ENCODE results near the gene SLC29A1. TPM values are rescaled to one million over a fixed set of nuclear protein-coding genes. Genes with fewer than 3 reads are reported as not detected.

Gene SLC29A1
- total RNA-seq, 1 donor from 2014 or later = 159 TPM

DNA sequence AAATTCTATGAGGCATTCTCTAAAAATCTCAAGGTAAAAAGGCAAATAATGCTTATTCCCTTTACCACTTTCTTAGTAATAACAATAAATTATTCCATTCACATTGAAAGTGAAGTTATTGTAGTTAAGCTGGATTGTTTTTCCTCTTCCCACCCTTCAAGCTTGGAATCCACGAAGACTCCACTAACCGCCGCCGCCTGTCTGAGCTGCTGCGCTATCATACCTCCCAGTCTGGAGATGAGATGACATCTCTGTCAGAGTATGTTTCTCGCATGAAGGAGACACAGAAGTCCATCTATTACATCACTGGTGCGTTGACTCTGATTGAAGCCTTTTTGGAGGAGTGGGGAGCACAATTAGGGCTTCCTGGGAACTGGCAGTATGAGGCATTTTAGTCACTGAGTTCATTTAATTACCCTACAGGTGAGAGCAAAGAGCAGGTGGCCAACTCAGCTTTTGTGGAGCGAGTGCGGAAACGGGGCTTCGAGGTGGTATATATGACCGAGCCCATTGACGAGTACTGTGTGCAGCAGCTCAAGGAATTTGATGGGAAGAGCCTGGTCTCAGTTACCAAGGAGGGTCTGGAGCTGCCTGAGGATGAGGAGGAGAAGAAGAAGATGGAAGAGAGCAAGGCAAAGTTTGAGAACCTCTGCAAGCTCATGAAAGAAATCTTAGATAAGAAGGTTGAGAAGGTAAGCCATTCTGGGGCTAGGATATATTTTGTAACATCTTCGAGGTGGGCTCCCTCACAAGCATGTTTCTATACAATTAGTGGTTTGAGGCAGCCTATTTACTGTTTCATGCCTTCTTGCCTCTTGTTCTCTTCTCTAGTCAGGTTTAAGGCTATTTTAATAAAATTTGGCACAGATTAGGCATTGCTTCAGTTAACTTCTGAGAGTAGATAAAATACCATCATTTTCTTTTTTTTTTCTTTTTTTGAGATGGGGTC lies 28.5 kb downstream of the SLC29A1 start:
- DNase-seq (ENCODE audit: low read depth) = no peak

DNA sequence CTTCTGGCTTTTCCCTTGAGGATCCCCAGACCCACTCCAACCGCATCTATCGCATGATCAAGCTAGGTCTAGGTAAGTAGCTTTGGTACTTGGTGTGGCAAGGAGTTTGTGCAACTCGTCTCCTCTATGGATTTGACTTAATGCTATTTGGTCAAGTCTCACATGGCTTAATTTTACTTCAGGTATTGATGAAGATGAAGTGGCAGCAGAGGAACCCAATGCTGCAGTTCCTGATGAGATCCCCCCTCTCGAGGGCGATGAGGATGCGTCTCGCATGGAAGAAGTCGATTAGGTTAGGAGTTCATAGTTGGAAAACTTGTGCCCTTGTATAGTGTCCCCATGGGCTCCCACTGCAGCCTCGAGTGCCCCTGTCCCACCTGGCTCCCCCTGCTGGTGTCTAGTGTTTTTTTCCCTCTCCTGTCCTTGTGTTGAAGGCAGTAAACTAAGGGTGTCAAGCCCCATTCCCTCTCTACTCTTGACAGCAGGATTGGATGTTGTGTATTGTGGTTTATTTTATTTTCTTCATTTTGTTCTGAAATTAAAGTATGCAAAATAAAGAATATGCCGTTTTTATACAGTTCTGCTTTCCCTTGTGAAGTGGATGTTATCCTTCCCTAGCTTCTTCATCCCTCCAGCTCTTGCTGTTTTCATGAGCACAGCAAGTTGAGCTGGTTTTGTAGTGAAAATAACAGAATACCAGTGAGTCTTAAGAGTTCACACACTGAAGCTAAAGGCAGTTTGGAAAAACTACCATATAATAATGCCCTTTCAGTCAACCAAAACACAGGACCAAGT lies 30.1 kb downstream of the SLC29A1 start:
- DNase-seq (ENCODE audit: low read depth) = peak; percentile 49

DNA sequence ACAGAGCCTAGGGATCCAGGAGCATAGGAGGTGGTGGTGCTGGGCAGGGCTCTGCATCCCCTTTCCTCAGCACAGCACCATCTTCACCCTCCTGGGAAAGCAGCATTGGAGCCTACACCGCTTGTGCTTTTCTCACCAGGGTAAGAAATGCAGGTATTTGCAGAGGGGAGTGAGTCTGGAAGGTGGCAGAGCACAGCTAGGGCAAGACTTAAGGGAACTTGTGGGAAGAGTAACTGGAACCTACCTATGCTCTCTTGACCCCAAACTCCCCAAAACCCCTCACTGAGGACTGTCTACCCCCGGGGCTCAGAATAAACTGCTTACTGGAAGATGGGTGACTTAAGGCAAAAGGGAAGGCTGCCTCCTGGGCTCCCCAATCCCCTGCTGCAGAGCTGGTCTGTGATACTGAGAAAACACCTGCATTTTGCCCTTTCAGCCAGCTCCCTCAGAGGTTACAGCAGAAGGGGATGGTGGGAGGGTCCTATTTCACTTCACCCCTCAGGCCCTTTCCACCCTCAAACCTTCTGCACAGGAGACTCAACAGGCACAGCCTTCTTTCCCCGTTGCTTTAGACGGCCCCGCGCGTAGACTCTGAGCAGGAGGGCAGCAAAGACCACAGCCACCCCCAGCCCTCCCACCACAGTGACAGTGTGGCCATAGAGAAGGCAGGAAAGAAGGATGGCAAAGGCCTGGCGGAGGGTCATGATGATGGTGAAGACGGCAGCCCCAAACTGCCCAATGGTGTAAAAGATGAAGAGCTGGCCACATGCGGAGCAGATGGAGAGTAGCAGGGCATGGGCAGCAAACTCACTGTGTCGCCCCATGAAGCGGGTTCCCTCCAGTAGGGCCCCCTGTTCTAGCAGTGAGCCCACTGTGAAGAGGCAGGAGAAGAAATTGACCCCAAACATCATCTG lies 31.1 kb downstream of the SLC29A1 start:
- no peak for DNase-seq (ENCODE audit: low read depth)

DNA sequence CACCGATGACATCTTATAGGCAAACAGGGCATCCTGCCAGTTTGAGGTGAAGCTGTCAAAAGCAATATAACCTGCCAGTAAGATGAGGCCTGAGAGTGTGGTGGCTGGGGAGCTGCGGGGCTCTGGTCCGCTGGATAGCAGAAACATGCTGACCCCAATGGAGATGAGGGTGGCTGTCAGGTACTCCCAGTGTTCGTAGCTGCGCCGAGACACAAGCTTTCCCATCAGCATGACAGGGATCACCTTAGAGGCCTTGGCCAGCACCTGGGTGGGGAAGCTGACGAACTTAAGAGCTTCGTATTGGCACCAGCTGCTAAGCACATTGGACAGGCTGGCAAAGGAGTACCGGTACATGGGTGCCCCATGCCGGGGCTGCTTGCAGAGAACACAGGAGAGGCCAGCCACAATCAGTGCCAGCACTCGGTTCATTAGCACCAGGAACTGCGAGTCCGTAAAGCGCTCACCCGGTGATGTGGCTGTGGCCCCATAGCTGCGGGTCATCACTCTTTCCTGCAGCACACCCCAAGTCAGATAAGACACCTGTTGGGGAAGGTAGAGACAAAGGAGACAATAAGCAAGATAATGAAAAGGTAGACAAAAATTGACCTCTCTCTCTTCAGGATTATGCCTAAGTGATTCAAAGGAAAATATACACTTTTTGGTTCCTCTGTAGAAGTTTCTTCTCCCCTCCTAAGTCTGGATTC lies 31.9 kb downstream of the SLC29A1 start:
- DNase-seq (ENCODE audit: low read depth) = no peak

DNA sequence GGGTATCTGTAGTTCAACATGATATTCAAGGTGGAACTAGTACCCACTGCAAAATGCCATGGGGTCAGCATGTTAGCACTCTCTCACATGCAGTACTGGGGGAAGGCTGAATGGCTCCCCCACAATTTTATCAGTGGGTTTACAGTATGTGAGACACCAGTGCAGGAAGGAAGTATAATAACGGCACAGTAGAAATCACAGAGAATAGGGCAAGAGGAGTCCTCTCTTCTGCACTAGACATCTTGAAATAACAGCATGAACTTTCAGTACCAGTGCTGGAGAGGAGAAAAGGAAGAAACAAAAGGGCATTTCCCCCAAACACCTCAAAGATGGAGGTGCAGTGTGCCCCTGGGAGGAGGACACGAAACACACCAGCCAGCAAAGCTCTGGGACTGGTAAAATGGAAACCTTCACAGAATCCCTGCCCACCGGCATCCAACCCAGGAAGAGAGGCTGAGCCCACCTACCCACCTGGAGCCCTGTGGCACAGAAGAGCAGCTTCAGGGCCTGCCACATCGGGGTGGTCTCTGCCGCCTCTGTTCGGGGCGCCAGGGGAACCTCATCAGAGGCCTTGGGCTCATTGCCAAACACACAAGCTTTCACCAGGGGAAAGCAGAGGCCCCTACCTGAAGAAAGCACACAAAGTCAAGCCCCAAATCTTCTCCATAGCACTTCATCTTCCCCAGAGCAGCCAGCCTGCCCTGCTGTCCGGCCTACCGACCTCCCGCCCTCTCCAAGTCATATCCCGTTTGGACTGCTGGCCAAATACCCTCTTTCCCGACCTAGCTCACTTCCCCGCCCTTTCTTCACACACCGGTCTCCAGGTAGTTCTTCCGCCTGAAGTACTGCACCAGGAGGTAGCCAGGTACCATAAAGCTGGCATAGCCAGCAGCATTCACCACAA lies 32.7 kb downstream of the SLC29A1 start:
- DNase-seq (ENCODE audit: low read depth) = no peak

DNA sequence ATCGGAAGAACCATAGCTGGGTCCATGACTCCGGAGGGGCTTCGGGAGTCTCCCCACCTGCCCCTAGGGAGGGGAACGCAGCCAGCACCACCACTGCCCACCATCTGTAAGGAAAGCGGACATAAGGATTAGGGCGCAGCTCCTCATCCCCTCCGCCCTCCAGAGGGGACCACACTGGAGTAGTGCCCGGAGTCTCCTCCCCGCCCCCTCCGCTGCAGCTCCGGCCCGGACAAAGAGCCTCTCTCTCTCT lies 33.3 kb downstream of the SLC29A1 start:
- DNase-seq (ENCODE audit: low read depth) = no peak

DNA sequence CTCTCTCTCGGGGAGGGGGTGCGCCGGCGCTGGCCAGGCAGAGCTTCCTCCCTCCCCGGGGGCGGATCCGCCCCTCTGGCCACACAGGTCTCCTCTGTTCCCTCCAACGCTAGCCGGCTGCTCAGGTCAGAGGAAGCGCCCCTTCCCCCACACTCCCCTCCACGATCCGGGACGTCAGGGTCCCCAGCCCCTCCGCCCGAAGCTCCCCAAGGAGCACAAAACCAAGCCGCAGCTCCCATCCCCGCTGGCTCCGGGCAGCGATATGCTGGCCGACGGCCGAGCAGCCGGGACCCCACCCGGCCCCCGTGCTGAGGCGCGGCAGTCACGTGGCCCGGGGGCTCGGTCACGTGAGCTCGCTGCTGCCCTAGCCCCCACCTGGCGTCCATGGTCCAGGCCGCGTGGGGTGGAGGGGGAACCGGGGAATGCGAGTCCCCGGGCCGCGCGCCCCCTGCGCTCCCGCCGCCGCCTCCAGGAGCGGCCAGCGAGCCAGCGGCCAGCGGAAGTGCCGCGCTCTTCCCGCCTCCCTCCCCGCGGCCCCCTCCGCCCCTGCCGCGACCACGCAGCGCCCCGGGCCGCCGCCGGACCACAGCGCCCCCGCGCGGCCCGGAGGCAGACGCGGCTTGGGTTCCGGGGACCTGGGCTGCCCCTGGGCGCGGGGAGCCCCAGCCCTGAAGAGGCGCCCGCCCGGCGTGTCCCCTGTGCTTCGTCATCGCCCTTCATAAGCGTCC lies 33.8 kb downstream of the SLC29A1 start, which contains the start of gene SLC35B2:
Gene SLC35B2, minus strand, starts transcription at position 504 of the 728 bp plus-strand sequence. Its CDS starts 118 bp downstream, at position 386.
- peak; percentile 72 for DNase-seq (ENCODE audit: low read depth)

DNA sequence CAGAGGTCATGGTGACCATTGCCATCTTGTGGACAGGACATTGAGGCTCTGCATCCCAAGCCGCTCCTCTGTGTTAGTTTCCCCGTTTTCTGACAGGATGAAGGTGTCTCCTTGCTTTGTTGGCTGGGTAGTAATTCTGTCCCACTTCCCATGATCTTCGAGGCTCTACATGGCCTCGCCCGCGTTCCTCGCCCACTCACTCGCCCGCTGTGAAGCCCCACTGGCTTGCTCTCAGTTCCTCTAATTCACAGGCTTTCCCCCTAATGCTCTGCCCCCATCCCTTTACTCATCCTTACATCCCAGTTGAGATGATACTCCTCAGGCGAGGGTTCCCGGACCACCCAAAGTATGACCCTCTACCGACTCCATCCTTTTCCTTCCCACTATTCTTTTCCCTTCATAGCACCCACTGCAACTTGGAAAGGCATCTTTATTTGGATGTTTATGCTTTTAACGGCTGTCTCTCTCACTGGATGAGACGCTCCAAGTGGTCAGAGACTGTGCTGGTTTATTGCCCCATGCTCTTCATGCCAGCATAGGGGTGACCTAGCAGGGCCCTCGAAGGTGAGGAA lies 34.4 kb downstream of the SLC29A1 start:
- no peak for DNase-seq (ENCODE audit: low read depth)

DNA sequence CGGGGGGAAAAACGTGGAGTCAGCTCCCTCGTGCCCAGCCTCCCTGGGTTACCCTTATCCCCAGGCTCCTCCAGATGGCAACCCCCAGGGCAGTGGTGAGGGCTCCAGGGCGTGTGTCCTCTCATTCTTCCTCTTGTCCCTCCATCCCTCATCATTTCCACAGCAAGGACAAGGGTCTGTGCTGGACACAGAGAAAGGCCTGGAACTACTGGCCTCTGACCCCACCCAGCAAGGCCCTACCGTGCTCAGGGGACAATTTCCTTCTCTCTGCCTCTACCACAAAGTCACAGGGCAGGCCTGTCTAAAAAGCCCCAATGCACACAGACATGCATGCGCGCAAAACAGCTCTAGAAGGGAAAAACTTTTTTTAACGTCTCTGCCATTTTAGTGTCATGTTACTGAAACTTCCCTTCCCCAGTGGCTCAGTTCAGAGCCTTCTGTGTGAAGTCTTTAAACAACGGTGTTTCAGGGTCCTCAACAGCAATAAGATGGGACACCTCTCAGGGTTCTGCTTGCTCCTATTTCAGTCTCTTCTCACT lies 35.0 kb downstream of the SLC29A1 start:
- no peak for DNase-seq (ENCODE audit: low read depth)

DNA sequence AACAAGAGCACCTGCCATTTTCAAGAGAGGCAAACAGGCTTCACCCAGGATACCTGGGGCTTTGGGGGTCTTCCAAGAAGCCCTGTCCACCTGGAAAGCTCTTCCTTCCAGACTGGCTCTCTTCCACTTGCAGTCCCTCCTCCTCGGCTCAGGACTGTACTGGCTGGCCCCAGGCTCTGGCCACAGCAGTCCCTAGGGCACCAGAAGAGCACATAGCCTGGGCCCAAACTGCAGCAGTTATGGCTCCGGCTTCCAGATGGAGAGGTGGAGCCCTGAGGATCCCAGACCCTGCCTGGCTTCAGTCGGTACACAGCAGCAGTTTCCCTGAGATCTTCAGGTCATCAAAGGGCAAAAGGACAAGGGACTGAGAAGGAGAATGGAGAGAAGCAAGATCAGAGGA lies 35.5 kb downstream of the SLC29A1 start:
- DNase-seq (ENCODE audit: low read depth) = no peak

DNA sequence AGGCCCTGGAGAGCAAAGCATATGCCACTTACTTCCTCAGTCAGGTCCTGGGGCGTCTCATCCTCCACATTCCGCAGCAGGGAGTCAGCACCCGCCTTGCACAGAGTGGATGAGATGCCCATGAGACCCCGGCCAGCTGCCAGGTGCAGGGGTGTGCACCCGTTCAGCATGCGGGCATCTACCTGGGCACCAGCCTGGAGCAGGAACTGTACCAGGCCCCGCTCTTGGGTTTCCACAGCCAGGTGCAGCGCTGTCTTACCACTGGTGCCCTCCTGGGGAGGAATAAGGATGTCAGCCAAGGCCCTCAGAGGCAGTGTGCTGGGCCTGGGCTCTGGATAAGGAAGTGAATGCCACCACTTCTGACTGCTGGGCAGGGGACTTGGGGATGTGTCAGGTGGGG lies 36.6 kb downstream of the SLC29A1 start:
- DNase-seq (ENCODE audit: low read depth) = no peak

DNA sequence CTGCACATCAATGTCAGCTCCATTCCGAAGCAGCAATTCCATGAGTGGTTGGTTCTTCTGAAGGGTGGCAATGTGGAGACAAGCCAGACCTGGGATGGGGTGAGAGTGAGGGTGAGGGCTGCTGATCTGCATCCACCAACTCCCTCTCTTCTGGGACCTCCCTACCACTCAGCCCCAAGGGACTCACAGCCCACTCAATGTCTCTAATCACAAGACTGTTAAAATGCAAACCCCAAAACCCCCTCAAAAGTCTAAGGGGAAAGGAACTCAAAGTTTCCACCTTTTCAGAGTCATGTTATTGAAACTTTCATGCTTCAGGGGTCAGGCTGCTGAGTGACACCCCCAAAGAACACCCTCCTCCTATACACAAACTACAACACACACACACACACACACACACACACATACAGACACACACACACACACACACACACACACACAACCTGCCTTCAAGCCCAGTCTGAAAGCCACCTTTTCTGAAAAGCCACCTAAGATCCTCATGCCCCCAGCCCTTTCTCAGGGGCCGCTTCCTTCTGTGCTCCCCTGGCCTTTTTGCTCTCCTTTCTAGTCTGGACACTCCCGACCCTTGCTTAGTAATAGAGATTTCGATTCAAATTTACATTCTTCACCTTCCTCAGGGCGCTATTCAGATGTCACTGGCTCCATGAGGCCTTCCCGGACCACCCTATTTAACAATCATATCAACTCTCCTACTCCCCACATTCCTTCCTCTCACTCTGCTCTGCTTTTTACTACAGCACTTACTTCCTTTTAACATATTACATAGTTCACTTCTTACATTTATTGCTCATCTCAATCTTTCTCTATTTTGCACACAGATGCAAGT lies 37.3 kb downstream of the SLC29A1 start:
- no peak for DNase-seq (ENCODE audit: low read depth)

DNA sequence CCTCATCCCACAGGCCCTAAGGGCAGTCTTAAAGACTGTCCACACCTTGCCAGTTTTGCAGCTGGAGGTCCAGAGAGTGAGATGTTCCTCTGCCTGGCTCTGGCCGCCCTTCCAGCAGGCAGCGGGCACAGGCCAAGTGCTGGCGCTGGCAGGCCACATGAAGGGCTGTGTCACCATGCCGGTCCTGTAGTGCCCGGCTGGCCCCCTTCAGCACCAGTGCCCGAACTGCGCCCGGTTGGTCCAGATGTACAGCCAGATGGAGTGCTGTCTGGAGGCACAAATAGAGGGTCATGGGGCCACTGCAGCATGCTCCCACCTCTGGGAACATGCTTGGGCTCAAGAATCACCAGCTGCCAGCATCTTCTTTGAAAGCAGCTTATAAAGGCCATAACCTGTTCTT lies 38.2 kb downstream of the SLC29A1 start:
- no peak for DNase-seq (ENCODE audit: low read depth)

DNA sequence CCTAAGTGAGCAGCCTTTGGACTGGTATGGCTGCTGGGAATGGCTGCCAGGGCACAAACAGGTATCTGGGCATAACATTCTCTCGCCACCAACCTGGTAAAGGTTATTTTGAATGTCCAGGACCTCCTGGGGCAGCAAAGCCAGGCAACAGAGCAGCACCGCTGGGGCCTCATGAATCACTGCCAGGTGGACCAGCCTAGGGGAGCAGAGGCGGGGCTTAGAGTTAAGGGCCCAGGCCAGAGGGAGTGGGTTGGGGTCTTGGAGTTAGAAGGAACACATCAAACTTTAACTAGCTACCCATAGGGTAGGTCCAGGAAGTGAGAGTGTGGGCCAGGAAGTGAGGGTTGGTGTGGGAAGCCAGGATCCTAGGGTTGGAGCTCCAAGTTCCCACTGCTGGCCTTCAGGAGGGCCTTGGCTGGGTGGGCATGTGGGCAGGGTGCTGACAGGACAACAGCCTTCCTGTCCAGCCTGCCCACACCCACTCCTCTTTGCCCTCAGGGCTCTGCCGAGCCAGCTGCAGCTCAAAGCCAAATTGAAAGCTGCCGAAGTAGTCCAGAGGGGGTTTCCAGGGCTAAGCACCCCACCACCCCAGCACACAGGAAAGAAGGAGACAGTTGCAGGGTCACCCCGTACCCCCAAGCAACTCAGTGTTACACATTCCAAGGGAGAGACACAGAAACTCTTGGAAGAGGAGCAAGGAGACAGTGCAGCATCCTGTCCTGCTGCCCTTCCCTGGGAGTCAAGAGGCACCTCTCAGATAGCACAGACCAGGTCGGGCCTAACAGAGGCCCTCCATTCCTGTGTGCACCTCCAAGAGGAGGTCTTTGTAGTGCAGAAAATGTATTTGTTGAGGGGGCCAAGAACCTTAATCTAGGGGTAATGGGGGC lies 39.3 kb downstream of the SLC29A1 start:
- no peak for DNase-seq (ENCODE audit: low read depth)

DNA sequence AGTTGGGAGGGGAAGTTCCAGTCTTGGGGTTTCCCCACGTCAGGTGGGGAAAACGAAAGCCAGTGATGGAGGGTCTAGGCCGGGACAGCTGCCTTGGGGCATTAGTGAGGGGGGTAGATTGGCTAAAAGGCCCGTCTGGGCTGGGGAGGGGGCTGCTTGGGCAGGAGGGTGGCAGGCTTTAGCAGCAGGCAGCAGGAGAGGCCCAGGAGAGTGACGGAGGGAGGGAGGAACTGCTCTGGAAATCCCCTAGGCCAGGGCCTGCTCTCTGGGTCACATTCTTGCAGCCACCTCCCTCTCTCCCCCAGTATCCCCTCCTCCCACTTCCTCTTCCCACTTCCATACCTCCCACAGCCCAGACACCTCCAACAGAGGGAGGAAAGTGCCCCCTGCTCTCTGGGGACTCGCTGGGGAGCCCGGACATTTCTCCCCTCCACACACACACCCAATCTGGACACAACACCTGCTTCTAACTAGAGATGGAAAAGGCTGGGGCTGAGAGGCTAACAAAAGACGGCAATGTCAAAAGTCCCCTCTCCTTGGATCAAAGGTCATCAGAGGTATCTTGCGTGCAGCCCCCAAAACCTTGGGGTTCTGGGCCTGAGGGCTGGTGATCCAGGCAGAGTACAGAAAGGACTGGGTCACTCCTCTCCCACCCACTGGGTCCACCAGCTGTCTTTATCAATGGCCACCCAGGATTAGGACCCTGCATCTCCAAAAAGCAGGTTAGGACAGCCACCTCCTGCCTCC lies 40.1 kb downstream of the SLC29A1 start:
- DNase-seq (ENCODE audit: low read depth) = no peak
